Activated naive CD8-positive, alpha-beta T cell treated with anti-CD3 and anti-CD28 coated beads, Interleukin-2, amount 50 U/mL, for 16 hours (primary cell): ENCODE measurements around the gene PRR33.

Experiments
- DNase-seq: peaks from one replicate; pipeline ENCODE4 v3.0.0-alpha.2; 2020; ENCODE audit warnings: low read depth, low spot score

PRR33 gene

GRCh38 chr11:1916132-1916985 lies 24.7 kb upstream of the PRR33 start:
- no peak for DNase-seq

GRCh38 chr11:1915795-1916131 lies 24.1 kb upstream of the PRR33 start:
- no peak for DNase-seq

GRCh38 chr11:1913271-1914060 lies 21.8 kb upstream of the PRR33 start:
- no peak for DNase-seq

GRCh38 chr11:1912289-1912878 lies 20.7 kb upstream of the PRR33 start:
- DNase-seq = no peak

- no peak for DNase-seq
Measured at GRCh38 chr11:1909524-1909923, 17.8 kb upstream of the PRR33 start.

- no peak for DNase-seq
Measured at GRCh38 chr11:1908618-1909017, 16.9 kb upstream of the PRR33 start.

- no peak for DNase-seq
Measured at GRCh38 chr11:1906611-1907423, 15.1 kb upstream of the PRR33 start.

GRCh38 chr11:1906181-1906580 lies 14.5 kb upstream of the PRR33 start:
- no peak for DNase-seq

- DNase-seq = no peak
Measured at GRCh38 chr11:1899686-1900085, 8.0 kb upstream of the PRR33 start.

GRCh38 chr11:1899090-1899489 lies 7.4 kb upstream of the PRR33 start:
- no peak for DNase-seq

- DNase-seq = no peak
Measured at GRCh38 chr11:1896923-1897322, 5.2 kb upstream of the PRR33 start.

GRCh38 chr11:1896468-1896867 lies 4.8 kb upstream of the PRR33 start:
- DNase-seq = no peak

- no peak for DNase-seq
Measured at GRCh38 chr11:1894759-1895158, 3.1 kb upstream of the PRR33 start.

- DNase-seq = no peak
Measured at GRCh38 chr11:1893581-1894359, 2.1 kb upstream of the PRR33 start.

- DNase-seq = no peak
Measured at GRCh38 chr11:1892558-1892957, 863 bp upstream of the PRR33 start.

- DNase-seq = no peak
Measured at GRCh38 chr11:1892116-1892515, 421 bp upstream of the PRR33 start.

- no peak for DNase-seq
Measured at GRCh38 chr11:1890856-1891830, 552 bp downstream of the PRR33 start.

- no peak for DNase-seq
Measured at GRCh38 chr11:1889941-1890855, 1.5 kb downstream of the PRR33 start.
